Adipocyte (in vitro differentiated cells): Measurements from ENCODE around the gene ZFP57.

ENCODE experiments used
- DNase-seq: peaks from one replicate; pipeline ENCODE4 v3.0.0-alpha.2; 2015; ENCODE audit warnings: low read depth
- H3K27me3 ChIP-seq: replicated peaks from 2 replicates; pipeline ENCODE4 v1.7.0; 2013; ENCODE audit warnings: mild to moderate bottlenecking, low read length, moderate library complexity; ENCODE audit not compliant: control insufficient read depth, insufficient read depth
- H3K36me3 ChIP-seq: 2 replicates; pipeline ENCODE4 v1.7.0; 2013; ENCODE audit warnings: low read length, mild to moderate bottlenecking, moderate library complexity; ENCODE audit not compliant: control insufficient read depth, insufficient read depth, severe bottlenecking
- H3K4me1 ChIP-seq: 2 replicates; pipeline ENCODE4 v1.7.0; 2013; ENCODE audit warnings: mild to moderate bottlenecking, low read length, moderate library complexity; ENCODE audit not compliant: control insufficient read depth, insufficient read depth
- H3K4me3 ChIP-seq: 2 replicates; pipeline ENCODE4 v1.7.0; 2013; ENCODE audit warnings: mild to moderate bottlenecking, low read length, moderate library complexity
- H3K9ac ChIP-seq: 2 replicates; pipeline ENCODE4 v1.7.0; 2013; ENCODE audit warnings: mild to moderate bottlenecking, low read length, moderate library complexity
- H3K9me3 ChIP-seq: 2 replicates; pipeline ENCODE4 v1.7.0; 2013; ENCODE audit warnings: mild to moderate bottlenecking, low read length, moderate library complexity; ENCODE audit not compliant: control insufficient read depth

Gene ZFP57

GRCh38 chr6:29629571-29629970 lies 51.4 kb downstream of the ZFP57 start:
- H3K4me3 ChIP-seq = no peak overlapping the region
- peaks cover 15% of the 10 kb centered on the region for H3K4me1 ChIP-seq
- no peaks in the 10 kb centered on the region for H3K36me3 ChIP-seq
- H3K27me3 ChIP-seq = no peaks in the 10 kb centered on the region
- no peaks in the 10 kb centered on the region for H3K9me3 ChIP-seq
- H3K9ac ChIP-seq = no peak overlapping the region
- no peak for DNase-seq

GRCh38 chr6:29628419-29629281 lies 52.3 kb downstream of the ZFP57 start:
- Histone ChIP-seq H3K27me3 (no peaks in the 10 kb centered on the region), H3K4me1 (peaks cover 15% of the 10 kb centered on the region), H3K9me3 (no peaks in the 10 kb centered on the region), H3K4me3 (peak overlapping the region; percentile 81), H3K36me3 (no peaks in the 10 kb centered on the region), H3K9ac (peak overlapping the region; percentile 61)
- peak; percentile 90 for DNase-seq

- peak overlapping the region; percentile 81 for H3K4me3 ChIP-seq
- H3K9me3 ChIP-seq = no peaks in the 10 kb centered on the region
- H3K36me3 ChIP-seq = peaks cover 4% of the 10 kb centered on the region
- peaks cover 11% of the 10 kb centered on the region for H3K4me1 ChIP-seq
- no peaks in the 10 kb centered on the region for H3K27me3 ChIP-seq
- H3K9ac ChIP-seq = peak overlapping the region; percentile 61
- DNase-seq = peak; percentile 84
These were observed 53.1 kb downstream of the ZFP57 start for GRCh38 chr6:29627755-29628418.

- peak; percentile 32 for DNase-seq
- peaks cover 10% of the 10 kb centered on the region for H3K4me1 ChIP-seq
- no peaks in the 10 kb centered on the region for H3K9me3 ChIP-seq
- H3K36me3 ChIP-seq = peaks cover 4% of the 10 kb centered on the region
- no peak overlapping the region for H3K9ac ChIP-seq
- H3K27me3 ChIP-seq = no peaks in the 10 kb centered on the region
- peak overlapping the region; percentile 70 for H3K4me3 ChIP-seq
These were observed 53.8 kb downstream of the ZFP57 start for GRCh38 chr6:29626948-29627754.

GRCh38 chr6:29625337-29625930 lies 55.5 kb downstream of the ZFP57 start:
- no peak overlapping the region for H3K9ac ChIP-seq
- H3K27me3 ChIP-seq = no peaks in the 10 kb centered on the region
- no peaks in the 10 kb centered on the region for H3K9me3 ChIP-seq
- H3K36me3 ChIP-seq = peaks cover 11% of the 10 kb centered on the region
- no peak for DNase-seq
- H3K4me1 ChIP-seq = peaks cover 6% of the 10 kb centered on the region
- no peak overlapping the region for H3K4me3 ChIP-seq

- Histone ChIP-seq H3K27me3 (no peaks in the 10 kb centered on the region), H3K9ac (no peak overlapping the region), H3K36me3 (peaks cover 15% of the 10 kb centered on the region), H3K9me3 (no peaks in the 10 kb centered on the region), H3K4me3 (no peak overlapping the region), H3K4me1 (peaks cover 6% of the 10 kb centered on the region)
- DNase-seq = no peak
These were observed 56.4 kb downstream of the ZFP57 start for GRCh38 chr6:29624520-29624961.
